Stimulated activated CD8-positive, alpha-beta memory T cell treated with anti-CD3 and anti-CD28 coated beads, Interleukin-12 subunit alpha, Interleukin-12 subunit beta, amount 100 ng/mL, for 24 hours (primary cell): ENCODE measurements around the gene PPM1D.
A peak's percentile ranks its signal among the peaks of the same experiment; 100 is the strongest.
"Not testable (repeated sequence)": the region's sequence is repeated elsewhere in the genome, so short reads cannot be mapped to it uniquely, and the experiment has no call there.

Experiments used
- DNase-seq: peaks from one replicate; pipeline ENCODE4 v3.0.0-alpha.2; 2020; ENCODE audit errors: extremely low read depth

PPM1D gene

GRCh38 chr17:60593441-60594036 is 6.5 kb upstream of the PPM1D start:
- DNase-seq, result not testable (repeated sequence)

GRCh38 chr17:60594170-60594569 is 5.8 kb upstream of the PPM1D start:
- DNase-seq, result not testable (repeated sequence)

- DNase-seq, result no peak
These were observed 5.3 kb upstream of the PPM1D start for GRCh38 chr17:60594734-60595133.

- no peak for DNase-seq
These were observed 2.7 kb upstream of the PPM1D start for GRCh38 chr17:60597297-60597696.

- no peak for DNase-seq
These were observed 1.8 kb upstream of the PPM1D start for GRCh38 chr17:60598001-60598736.

GRCh38 chr17:60599220-60599619 is 773 bp upstream of the PPM1D start:
- no peak for DNase-seq

- DNase-seq, result peak; percentile 26
These were observed 775 bp downstream of the PPM1D start for GRCh38 chr17:60600490-60601446.

GRCh38 chr17:60601447-60602384 is 1.7 kb downstream of the PPM1D start:
- DNase-seq, result no peak

- no peak for DNase-seq
These were observed 2.4 kb downstream of the PPM1D start for GRCh38 chr17:60602385-60602742.

GRCh38 chr17:60602871-60603270 is 2.9 kb downstream of the PPM1D start:
- DNase-seq, result no peak

- DNase-seq, result not testable (repeated sequence)
These were observed 3.5 kb downstream of the PPM1D start for GRCh38 chr17:60603477-60603876.

GRCh38 chr17:60604686-60605334 is 4.8 kb downstream of the PPM1D start:
- DNase-seq, result no peak

GRCh38 chr17:60606036-60606435 is 6.0 kb downstream of the PPM1D start:
- no peak for DNase-seq

GRCh38 chr17:60610473-60610872 is 10.5 kb downstream of the PPM1D start:
- DNase-seq, result no peak

GRCh38 chr17:60611321-60611720 is 11.3 kb downstream of the PPM1D start:
- DNase-seq, result not testable (repeated sequence)

GRCh38 chr17:60613325-60613724 is 13.3 kb downstream of the PPM1D start:
- no peak for DNase-seq

GRCh38 chr17:60613796-60614195 is 13.8 kb downstream of the PPM1D start:
- DNase-seq, result not testable (repeated sequence)

GRCh38 chr17:60614247-60614646 is 14.3 kb downstream of the PPM1D start:
- not testable (repeated sequence) for DNase-seq

GRCh38 chr17:60615108-60615507 is 15.1 kb downstream of the PPM1D start:
- DNase-seq, result no peak

GRCh38 chr17:60615840-60616239 is 15.8 kb downstream of the PPM1D start:
- no peak for DNase-seq

GRCh38 chr17:60618080-60618479 is 18.1 kb downstream of the PPM1D start:
- no peak for DNase-seq
